ENCODE measurements around the gene MAB21L3. TPM values are rescaled to one million over a fixed set of nuclear protein-coding genes. Genes with fewer than 3 reads are reported as not detected.

The MAB21L3 gene
- total RNA-seq, 4 donors from 2014 or later, result 0.22 to 0.63 TPM; not detected in 2

- Histone ChIP-seq H3K36me3 (no peaks in the 10 kb centered on the region), H3K27me3 (peaks cover 0 to 7% of the 10 kb centered on the region in 2 donors), H3K4me3 (no peak overlapping the region), H3K9me3 (peaks cover 0 to 9% (median 2%) of the 10 kb centered on the region in 4 donors), H3K27ac (no peak overlapping the region), H3K4me1 (peaks cover 0 to 16% (median 4%) of the 10 kb centered on the region in 4 donors)
- 85 to 88% methylated on average over 3 of the region's 3 CpGs for WGBS, 2 donors
- TF ChIP-seq EP300 (IDR thresholded peaks at IDR 0.05), result no peak
- no peak for TF ChIP-seq POLR2A (IDR thresholded peaks at IDR 0.05)
- no peak for TF ChIP-seq CTCF (IDR thresholded peaks at IDR 0.05)
- DNase-seq (ENCODE audit: low spot score in 2 of 2), result no peak
Measured at GRCh38 chr1:116147114-116147510, 35.9 kb downstream of the MAB21L3 start.

- Histone ChIP-seq H3K27me3 (peaks cover 0 to 6% of the 10 kb centered on the region in 2 donors), H3K4me1 (peaks cover 0 to 20% (median 5%) of the 10 kb centered on the region in 4 donors), H3K4me3 (no peak overlapping the region), H3K36me3 (no peaks in the 10 kb centered on the region), H3K27ac (no peak overlapping the region), H3K9me3 (peaks cover 0 to 9% (median 2%) of the 10 kb centered on the region in 4 donors)
- WGBS, 2 donors, result 70 to 73% methylated on average over 4 of the region's 4 CpGs
- TF ChIP-seq POLR2A (IDR thresholded peaks at IDR 0.05) (no peak), CTCF (IDR thresholded peaks at IDR 0.05) (no peak), EP300 (IDR thresholded peaks at IDR 0.05) (no peak)
- no peak for DNase-seq (ENCODE audit: low spot score in 2 of 2)
Measured at GRCh38 chr1:116147972-116148371, 36.8 kb downstream of the MAB21L3 start.

- WGBS, 2 donors, result 92 to 94% methylated on average over 3 of the region's 3 CpGs
- Histone ChIP-seq H3K4me1 (peaks cover 0 to 20% (median 5%) of the 10 kb centered on the region in 4 donors), H3K36me3 (no peaks in the 10 kb centered on the region), H3K4me3 (no peak overlapping the region), H3K9me3 (peaks cover 0 to 6% (median 1%) of the 10 kb centered on the region in 4 donors), H3K27ac (no peak overlapping the region), H3K27me3 (no peaks in the 10 kb centered on the region)
- no peak for TF ChIP-seq POLR2A (IDR thresholded peaks at IDR 0.05)
- TF ChIP-seq CTCF (IDR thresholded peaks at IDR 0.05), result no peak
- TF ChIP-seq EP300 (IDR thresholded peaks at IDR 0.05), result no peak
- DNase-seq (ENCODE audit: low spot score in 2 of 2), result no peak
Measured at GRCh38 chr1:116148967-116149366, 37.8 kb downstream of the MAB21L3 start.

- Histone ChIP-seq H3K27ac (no peak overlapping the region), H3K4me3 (no peak overlapping the region), H3K36me3 (no peaks in the 10 kb centered on the region), H3K9me3 (no peaks in the 10 kb centered on the region), H3K27me3 (no peaks in the 10 kb centered on the region), H3K4me1 (peaks cover 0 to 20% (median 5%) of the 10 kb centered on the region in 4 donors)
- TF ChIP-seq CTCF (IDR thresholded peaks at IDR 0.05), result no peak
- no peak for TF ChIP-seq EP300 (IDR thresholded peaks at IDR 0.05)
- no peak for TF ChIP-seq POLR2A (IDR thresholded peaks at IDR 0.05)
- DNase-seq (ENCODE audit: low spot score in 2 of 2), result no peak
- WGBS, 2 donors, result 89 to 90% methylated on average over 4 of the region's 4 CpGs
Measured at GRCh38 chr1:116150368-116150767, 39.2 kb downstream of the MAB21L3 start.

- H3K4me3 ChIP-seq, result peak overlapping the region; percentile 28 to 53 (median 36)
- TF ChIP-seq POLR2A (IDR thresholded peaks at IDR 0.05) (no peak), CTCF (IDR thresholded peaks at IDR 0.05) (peak; percentile 93 to 96 (median 95)), EP300 (IDR thresholded peaks at IDR 0.05) (peak in 1 of 2 donors; percentile 29)
- no peaks in the 10 kb centered on the region for H3K27me3 ChIP-seq
- peak; percentile 43 to 48 for DNase-seq (ENCODE audit: low spot score in 2 of 2)
- 11 to 13% methylated on average over 25 to 34 of the region's 46 CpGs for WGBS, 2 donors
- peaks cover 0 to 20% (median 5%) of the 10 kb centered on the region in 4 donors for H3K4me1 ChIP-seq
- peak overlapping the region in 3 of 4 donors; percentile 70 to 80 (median 72) for H3K27ac ChIP-seq
- H3K36me3 ChIP-seq, result no peaks in the 10 kb centered on the region
- no peaks in the 10 kb centered on the region for H3K9me3 ChIP-seq
Measured at GRCh38 chr1:116151739-116152576, 40.8 kb downstream of the MAB21L3 start.

Measured in tibial nerve (tissue), 4 donors.